GM12878 (cell line): Measurements from ENCODE around the gene PRKN. TPM values are rescaled to one million over a fixed set of nuclear protein-coding genes. Genes with fewer than 3 reads are reported as not detected.

Experiments
- ATAC-seq: fragments of 200-7000 bp; cut with Tn5 transposase; 3 replicates; pipeline ENCODE4 v1.9.1; 2020; ENCODE audit warnings: mild to moderate bottlenecking, moderate library complexity
- BruUV-seq: library from RNA; stranded (reverse); fragments of 400-500 nt; replicated peaks from 2 replicates; lab custom pipeline; 2021; lab: Mats Ljungman, UMichigan
- CTCF ChIA-PET: fragments of 300-600 bp; sonication (Branson Sonifier 250); formaldehyde crosslinking; extraction: SDS; loops from one replicate; lab custom pipeline; 2021; ENCODE audit warnings: inconsistent platforms; lab: Yijun Ruan, JAX
- POLR2A ChIA-PET: fragments of 350-600 bp; formaldehyde crosslinking; extraction: SDS; loops from one replicate; lab custom pipeline; 2021; ENCODE audit warnings: inconsistent platforms; lab: Charles Lee
- RAD21 ChIA-PET: fragments of 300-600 bp; sonication (Branson Sonifier 250); formaldehyde crosslinking; loops from one replicate; lab custom pipeline; 2023; ENCODE audit warnings: antibody characterized with exemption; ENCODE audit not compliant: unreplicated experiment; lab: Charles Lee
- SMC1A ChIA-PET: fragments of 300-600 bp; sonication (Branson Sonifier 250); formaldehyde crosslinking; loops from one replicate; lab custom pipeline; 2023; ENCODE audit not compliant: unreplicated experiment, uncharacterized antibody; lab: Charles Lee
- DNase-seq: peaks from one replicate; pipeline ENCODE4 v3.0.0-alpha.2; 2011; ENCODE audit warnings: low read depth, low spot score
- FAIRE-seq: peaks from 3 replicates; lab custom pipeline; 2011; peaks lifted over from hg19 to GRCh38; lab: Jason Lieb, UNC
- H2AFZ ChIP-seq: 2 replicates; pipeline ENCODE4 v1.6.0; 2011; ENCODE audit warnings: low read depth, low read length, control low read depth; ENCODE audit not compliant: control insufficient read depth
- H3K27ac ChIP-seq: 2 replicates; pipeline ENCODE4 v1.5.1; 2011; ENCODE audit warnings: control low read depth; ENCODE audit not compliant: control insufficient read depth, insufficient read depth
- H3K27me3 ChIP-seq, 2 experiments: replicated peaks in 1 of 2; 2 replicates each; pipeline versions ENCODE4 v1.6.0 to v1.6.1; 2011; ENCODE audit warnings: low read length in 1 of 2; ENCODE audit not compliant: control insufficient read depth in 2 of 2, insufficient read depth in 2 of 2
- H3K36me3 ChIP-seq, 2 experiments: 2 replicates each; pipeline ENCODE4 v1.5.1; 2011; ENCODE audit warnings: low read length in 1 of 2; ENCODE audit not compliant: control insufficient read depth in 2 of 2, insufficient read depth in 2 of 2
- H3K4me1 ChIP-seq: 2 replicates; pipeline ENCODE4 v1.6.1; 2011; ENCODE audit warnings: mild to moderate bottlenecking, low read length, moderate library complexity, mixed read lengths; ENCODE audit not compliant: control insufficient read depth, insufficient read depth
- H3K4me2 ChIP-seq: 2 replicates; pipeline ENCODE4 v1.6.0; 2011; ENCODE audit warnings: control low read depth; ENCODE audit not compliant: control insufficient read depth, insufficient read depth
- H3K4me3 ChIP-seq: fragments of 200-600 bp; sonication (generic); 2 replicates; pipeline ENCODE4 v1.5.1; 2016
- H3K79me2 ChIP-seq: 2 replicates; pipeline ENCODE4 v1.6.0; 2011; ENCODE audit warnings: low read length; ENCODE audit not compliant: control insufficient read depth, insufficient read depth
- H3K9ac ChIP-seq: 2 replicates; pipeline ENCODE4 v1.8.0; 2011; ENCODE audit warnings: low read length, control low read depth, mixed read lengths; ENCODE audit not compliant: control insufficient read depth, insufficient read depth
- H3K9me3 ChIP-seq: replicated peaks from 3 replicates; pipeline ENCODE4 v1.5.1; 2011; ENCODE audit warnings: mild to moderate bottlenecking, low read length; ENCODE audit not compliant: control insufficient read depth, insufficient read depth
- H4K20me1 ChIP-seq: 2 replicates; pipeline ENCODE4 v1.6.0; 2011; ENCODE audit not compliant: control insufficient read depth, insufficient read depth
- CBFB ChIP-seq: IDR thresholded peaks from 2 replicates; pipeline ENCODE4 v1.6.1; 2016; ENCODE audit warnings: antibody characterized with exemption, low read depth
- CHD2 ChIP-seq: IDR thresholded peaks from 2 replicates; pipeline ENCODE4 v1.6.1; 2011; ENCODE audit warnings: low read depth, low read length, improper control_type of control experiment, borderline replicate concordance
- CUX1 ChIP-seq: IDR thresholded peaks from 2 replicates; pipeline ENCODE4 v1.6.1; 2012; ENCODE audit warnings: improper control_type of control experiment, low read depth, low read length; ENCODE audit not compliant: insufficient replicate concordance
- FOXK2 ChIP-seq: fragments of 450-650 bp; IDR thresholded peaks from 2 replicates; pipeline ENCODE4 v1.6.1; 2017; ENCODE audit warnings: mild to moderate bottlenecking, moderate library complexity
- RB1 ChIP-seq: fragments of 450-650 bp; formaldehyde crosslinking; IDR thresholded peaks from 2 replicates; pipeline ENCODE4 v1.6.1; 2017; ENCODE audit warnings: mild to moderate bottlenecking, borderline replicate concordance
- SRF ChIP-seq, 2 experiments: IDR thresholded peaks; 2 replicates each; pipeline ENCODE4 v1.6.1; 2011; ENCODE audit warnings: low read depth in 2 of 2, low read length in 2 of 2, mild to moderate bottlenecking in 1 of 2, moderate library complexity in 1 of 2
- ZNF207 ChIP-seq: fragments of 450-650 bp; IDR thresholded peaks from 2 replicates; pipeline ENCODE4 v1.6.1; 2014; ENCODE audit warnings: antibody characterized with exemption, mild to moderate bottlenecking, borderline replicate concordance
- WGBS: methylation state at CpG from one replicate; pipeline ENCODE4 v1.1.6; 2016; ENCODE audit warnings: low lambda C conversion rate; ENCODE audit not compliant: insufficient replicate concordance, insufficient coverage; ENCODE audit errors: missing lambda C conversion rate; 5-methylcytosine and 5-hydroxymethylcytosine counted together
- in situ Hi-C: fragments of 300-500 bp; cut with MboI; formaldehyde crosslinking; loops from 9 replicates; pipeline ENCODE4 v1.14.3; 2018; ENCODE audit warnings: mixed read lengths
- intact Hi-C: fragments of 100-400 bp; cut with micrococcal nuclease; formaldehyde crosslinking; loops from one replicate; pipeline ENCODE4 v1.14.2; 2022; ENCODE audit not compliant: unreplicated experiment
- polyA plus RNA-seq, 11 experiments: library from polyadenylated mRNA; depleted of rRNA in 4 of 11; unstranded in 6 of 11; stranded (reverse) in 5 of 11; fragments of >200 nt; fragmentation: Nextera tagmentation in 4 of 11; fragmentation: Illumina TruSeq in 1 of 11; extraction: Ambion mirVana in 4 of 11; extraction: Trizol in 1 of 11; gene quantifications; 1 replicate in 1 of 11; 2 replicates in 10 of 11; pipeline versions ENCODE4 v1.2.1 to v1.2.3, GENCODE V29; 2011 to 2016; ENCODE audit warnings: inconsistent platforms in 2 of 11, missing spikeins in 2 of 11, low read depth in 1 of 11
- total RNA-seq, 4 experiments: library from RNA; depleted of rRNA in 3 of 4; stranded (reverse); fragments of >200 nt in 3 of 4; fragmentation: Illumina TruSeq in 1 of 4; extraction: Trizol in 1 of 4; gene quantifications; 2 replicates each; pipeline versions ENCODE4 v1.2.1 to v1.2.3, GENCODE V29; 2013 to 2021

PRKN gene
- total and polyA plus RNA-seq, 10 of the 15 experiments (the other 5 are each of a cell fraction or from before 2014, with no cell fraction given) = 0.06 to 0.09 TPM; not detected in 8

- SMC1A ChIA-PET = no interaction called here
- RAD21 ChIA-PET = no interaction called here
- no peak overlapping the region for H3K4me3 ChIP-seq
- H3K79me2 ChIP-seq = no peaks in the 10 kb centered on the region
- DNase-seq = no peak
- in situ Hi-C loops (no loop called here), intact Hi-C loops (no loop called here)
- TF ChIP-seq CBFB = no peak
- TF ChIP-seq CHD2 = no peak
- TF ChIP-seq SRF (IDR thresholded peaks at IDR 0.05; ENCODE audit: low read depth in 2 of 2, low read length in 2 of 2) = no peak
- no peak for TF ChIP-seq ZNF207
- no peak for TF ChIP-seq FOXK2
- TF ChIP-seq CUX1 = no peak
- no peak for TF ChIP-seq RB1
- no peaks in the 10 kb centered on the region for H3K27me3 ChIP-seq
- no peak overlapping the region for H3K4me2 ChIP-seq
- no peak overlapping the region for H3K27ac ChIP-seq
- H3K36me3 ChIP-seq = no peaks in the 10 kb centered on the region
- no peak overlapping the region for H2AFZ ChIP-seq
- no TSS peak for BruUV-seq
- no peak overlapping the region for H3K9ac ChIP-seq
- no peaks in the 10 kb centered on the region for H3K9me3 ChIP-seq
- FAIRE-seq = no peak
- no peaks in the 10 kb centered on the region for H4K20me1 ChIP-seq
- CTCF ChIA-PET = no interaction called here
- POLR2A ChIA-PET = no interaction called here
- ATAC-seq = no peak
- WGBS = 9% methylated on average over 5 of the region's 5 CpGs
- H3K4me1 ChIP-seq = no peaks in the 10 kb centered on the region
Observed at GRCh38 chr6:162497389-162497788, 230.2 kb downstream of the PRKN start.
